Bronchial epithelial cell (primary cell): ENCODE measurements around the gene ASCC3. TPM values are rescaled to one million over a fixed set of nuclear protein-coding genes. Genes with fewer than 3 reads are reported as not detected.

ENCODE experiments used
- DNase-seq: peaks from one replicate; pipeline ENCODE4 v3.0.0-alpha.2; 2010; ENCODE audit warnings: low read depth
- FAIRE-seq: peaks from 2 replicates; lab custom pipeline; 2011; peaks lifted over from hg19 to GRCh38; lab: Jason Lieb, UNC
- H3K27me3 ChIP-seq: 2 replicates; pipeline ENCODE4 v1.5.1; 2011; ENCODE audit warnings: low read length; ENCODE audit not compliant: control insufficient read depth, insufficient read depth
- H3K36me3 ChIP-seq: 2 replicates; pipeline ENCODE4 v1.5.1; 2011; ENCODE audit warnings: low read length; ENCODE audit not compliant: control insufficient read depth, insufficient read depth
- H3K4me3 ChIP-seq: 2 replicates; pipeline ENCODE4 v1.5.1; 2011; ENCODE audit warnings: mild to moderate bottlenecking, low read depth, low read length, control low read depth
- total RNA-seq: library from RNA; depleted of rRNA; stranded (reverse); fragments of >200 nt; gene quantifications from 2 replicates; pipeline ENCODE4 v1.2.1, GENCODE V29; 2014
- TF ChIP-seq, protein P1 (sequence below): IDR thresholded peaks from 2 replicates; pipeline ENCODE4 v1.5.1; 2011; ENCODE audit warnings: mild to moderate bottlenecking, moderate library complexity, low read length, control low read depth, inconsistent platforms; ENCODE audit not compliant: insufficient read depth, severe bottlenecking

ASCC3 gene
- total RNA-seq, 1 donor from 2014 or later, result 52.7 TPM

DNA sequence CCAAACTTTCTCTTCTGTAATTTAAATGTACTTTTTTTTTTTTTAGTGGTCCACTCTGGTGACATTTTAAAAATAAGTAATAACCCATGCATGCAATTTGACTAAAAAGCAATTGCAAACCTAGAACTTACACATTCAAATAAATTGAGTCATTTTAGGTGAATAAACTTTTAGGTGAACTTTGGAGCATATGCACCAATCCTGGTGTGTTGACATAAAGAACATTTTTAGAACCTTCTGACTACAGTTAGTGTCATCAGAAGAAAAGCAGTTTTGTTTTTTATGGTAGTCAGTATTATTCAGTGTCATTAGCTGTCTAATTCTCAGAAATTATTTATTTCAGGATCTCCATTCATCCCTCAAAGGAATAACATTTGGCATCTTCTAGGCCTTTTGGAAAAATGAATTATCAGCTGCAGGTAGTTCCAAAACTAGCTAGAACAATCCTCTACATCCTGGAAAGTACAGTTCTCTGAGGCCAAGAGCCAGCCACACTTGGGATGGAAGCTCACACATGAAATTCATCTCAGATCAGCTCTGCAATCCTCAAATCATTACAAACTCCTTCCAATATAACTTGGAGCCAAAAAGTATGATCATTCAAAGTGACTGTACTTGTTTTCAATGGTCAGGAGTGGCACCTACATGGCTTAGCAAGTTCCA lies 378.0 kb downstream of the ASCC3 start:
- TF ChIP-seq, protein P1, sequence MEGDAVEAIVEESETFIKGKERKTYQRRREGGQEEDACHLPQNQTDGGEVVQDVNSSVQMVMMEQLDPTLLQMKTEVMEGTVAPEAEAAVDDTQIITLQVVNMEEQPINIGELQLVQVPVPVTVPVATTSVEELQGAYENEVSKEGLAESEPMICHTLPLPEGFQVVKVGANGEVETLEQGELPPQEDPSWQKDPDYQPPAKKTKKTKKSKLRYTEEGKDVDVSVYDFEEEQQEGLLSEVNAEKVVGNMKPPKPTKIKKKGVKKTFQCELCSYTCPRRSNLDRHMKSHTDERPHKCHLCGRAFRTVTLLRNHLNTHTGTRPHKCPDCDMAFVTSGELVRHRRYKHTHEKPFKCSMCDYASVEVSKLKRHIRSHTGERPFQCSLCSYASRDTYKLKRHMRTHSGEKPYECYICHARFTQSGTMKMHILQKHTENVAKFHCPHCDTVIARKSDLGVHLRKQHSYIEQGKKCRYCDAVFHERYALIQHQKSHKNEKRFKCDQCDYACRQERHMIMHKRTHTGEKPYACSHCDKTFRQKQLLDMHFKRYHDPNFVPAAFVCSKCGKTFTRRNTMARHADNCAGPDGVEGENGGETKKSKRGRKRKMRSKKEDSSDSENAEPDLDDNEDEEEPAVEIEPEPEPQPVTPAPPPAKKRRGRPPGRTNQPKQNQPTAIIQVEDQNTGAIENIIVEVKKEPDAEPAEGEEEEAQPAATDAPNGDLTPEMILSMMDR, result no peak
- FAIRE-seq, result no peak
- no peak overlapping the region for H3K4me3 ChIP-seq
- no peaks in the 10 kb centered on the region for H3K36me3 ChIP-seq
- H3K27me3 ChIP-seq, result no peaks in the 10 kb centered on the region
- no peak for DNase-seq

DNA sequence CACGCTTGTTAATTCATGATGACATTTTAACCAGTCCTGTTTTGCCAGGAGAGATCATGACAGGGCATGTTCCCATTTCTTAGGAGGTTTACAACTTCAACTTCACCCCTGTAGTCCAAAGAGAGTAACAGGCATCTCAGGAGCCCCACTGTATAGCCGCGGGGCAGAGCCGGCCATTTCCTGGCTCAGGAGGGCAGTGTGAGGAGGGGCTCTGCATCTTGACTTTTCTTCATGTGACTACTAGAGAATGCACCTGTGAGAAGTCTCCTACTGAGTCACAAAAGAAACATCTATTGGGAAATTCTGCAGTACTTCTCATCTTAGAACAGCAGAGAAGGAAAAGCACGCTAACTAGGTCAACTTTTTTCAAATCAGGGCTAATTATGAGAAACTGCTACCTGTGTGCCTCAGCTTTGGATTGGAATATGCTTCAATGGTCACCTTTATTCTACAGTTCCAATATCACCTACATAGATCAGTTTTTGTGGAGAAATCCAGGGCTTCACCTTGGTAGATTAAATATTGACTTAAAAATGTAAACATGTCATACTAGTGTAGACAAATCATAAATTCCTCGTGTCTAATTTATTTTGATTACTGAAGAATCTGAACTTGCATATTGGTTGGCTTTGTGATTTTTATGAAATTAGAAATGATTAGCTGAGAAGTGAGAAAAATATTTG lies 387.8 kb downstream of the ASCC3 start:
- no peak overlapping the region for H3K4me3 ChIP-seq
- H3K36me3 ChIP-seq, result no peaks in the 10 kb centered on the region
- H3K27me3 ChIP-seq, result no peaks in the 10 kb centered on the region
- peak; percentile 94 for DNase-seq
- TF ChIP-seq, protein P1, result no peak
- FAIRE-seq, result no peak

DNA sequence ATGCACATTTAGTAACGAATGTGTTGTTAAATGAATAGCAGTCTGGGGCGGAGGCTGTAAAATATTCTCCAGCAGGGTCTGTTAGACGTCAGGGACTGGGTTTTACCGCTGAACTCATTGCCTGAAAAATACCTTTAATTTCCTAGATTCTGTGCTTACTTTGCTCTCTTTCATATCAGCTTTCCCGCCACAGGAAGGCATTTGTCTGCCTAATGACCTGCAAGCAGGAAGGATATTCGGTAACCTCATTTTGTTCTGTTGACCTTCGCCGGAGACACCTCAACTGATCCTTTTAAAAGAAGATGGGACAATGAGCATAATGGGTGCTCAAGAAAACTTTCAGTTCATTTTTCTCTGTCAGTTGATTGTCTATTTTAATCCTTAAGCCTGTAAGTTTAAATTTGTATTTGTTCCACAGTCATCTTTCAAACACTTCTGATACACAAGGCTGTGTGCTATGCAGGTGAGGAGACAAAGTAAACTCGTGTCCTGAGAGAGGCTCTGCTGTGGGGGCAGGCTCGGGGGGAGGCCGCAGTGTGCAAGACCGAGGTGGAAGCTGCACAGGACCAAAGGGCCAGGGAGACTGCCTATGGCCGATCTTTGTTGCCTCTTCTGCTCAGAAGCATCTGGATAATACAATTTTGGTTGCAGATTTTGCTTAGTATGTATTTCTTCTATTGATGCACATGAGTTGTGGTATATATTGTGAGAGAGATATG lies 389.0 kb downstream of the ASCC3 start:
- Histone ChIP-seq H3K36me3 (no peaks in the 10 kb centered on the region), H3K4me3 (no peak overlapping the region), H3K27me3 (no peaks in the 10 kb centered on the region)
- no peak for FAIRE-seq
- no peak for DNase-seq
- TF ChIP-seq, protein P1, result no peak

DNA sequence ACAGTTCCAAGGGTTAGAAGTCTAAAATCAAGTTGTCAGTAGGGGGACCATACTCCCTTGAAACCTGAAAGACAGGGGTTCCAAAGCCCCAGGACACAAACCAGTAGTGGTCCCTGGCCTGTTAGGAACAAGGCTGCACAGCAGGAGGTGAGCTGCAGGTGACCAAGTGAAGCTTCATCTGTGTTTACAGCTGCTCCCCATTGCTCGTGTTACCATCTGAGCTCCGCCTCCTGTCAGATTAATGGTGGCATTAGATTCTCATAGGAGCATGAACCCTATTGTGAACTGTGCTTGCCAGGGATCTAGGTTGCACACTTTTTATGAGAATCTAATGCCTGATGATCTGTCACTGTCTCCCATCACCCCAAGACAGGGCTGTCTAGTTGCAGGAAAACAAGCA lies 391.1 kb downstream of the ASCC3 start:
- H3K27me3 ChIP-seq, result no peaks in the 10 kb centered on the region
- TF ChIP-seq, protein P1, result no peak
- no peaks in the 10 kb centered on the region for H3K36me3 ChIP-seq
- DNase-seq (no peak), FAIRE-seq (no peak)
- H3K4me3 ChIP-seq, result no peak overlapping the region

DNA sequence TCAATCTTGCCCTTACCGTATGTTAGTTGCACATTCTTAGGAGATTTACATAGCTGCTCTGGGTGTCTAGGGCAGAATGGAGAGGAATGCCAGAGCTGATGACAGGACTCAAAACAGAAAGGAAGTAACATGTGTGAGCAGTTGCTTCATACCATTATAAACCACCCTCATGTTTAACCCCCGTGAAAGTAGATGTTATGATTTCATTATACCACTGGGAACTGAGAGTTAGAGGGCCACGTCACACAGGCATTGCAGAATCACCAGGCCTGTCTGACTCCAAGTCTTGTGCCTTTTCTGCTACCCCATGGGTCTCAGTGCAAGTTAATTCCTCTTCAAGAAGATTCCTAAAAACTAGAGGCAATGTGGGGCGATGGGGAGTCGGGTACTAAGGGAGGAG lies 392.9 kb downstream of the ASCC3 start:
- no peak overlapping the region for H3K4me3 ChIP-seq
- FAIRE-seq, result peak; percentile 83
- no peak for DNase-seq
- H3K27me3 ChIP-seq, result peaks cover 7% of the 10 kb centered on the region
- H3K36me3 ChIP-seq, result no peaks in the 10 kb centered on the region
- TF ChIP-seq, protein P1, result no peak
